Renal cortical epithelial cell (primary cell): ENCODE measurements around the gene YTHDF2. TPM values are rescaled to one million over a fixed set of nuclear protein-coding genes. Genes with fewer than 3 reads are reported as not detected.

Experiments used
- DNase-seq: peaks from one replicate; pipeline ENCODE4 v3.0.0-alpha.2; 2011; ENCODE audit warnings: low read depth
- total RNA-seq: library from RNA; depleted of rRNA; stranded (reverse); fragments of >200 nt; gene quantifications from 2 replicates; pipeline ENCODE4 v1.2.3, GENCODE V29; 2014

YTHDF2 gene
- total RNA-seq, 1 donor from 2014 or later, result 122 TPM

GRCh38 chr1:28801461-28801860, 64.7 kb downstream of the YTHDF2 start:
- DNase-seq, result no peak

- DNase-seq, result no peak
Observed at GRCh38 chr1:28803051-28803450, 66.3 kb downstream of the YTHDF2 start.

GRCh38 chr1:28803662-28804061, 66.9 kb downstream of the YTHDF2 start:
- DNase-seq, result no peak

GRCh38 chr1:28804071-28804470, 67.3 kb downstream of the YTHDF2 start:
- DNase-seq, result no peak

- no peak for DNase-seq
Observed at GRCh38 chr1:28807046-28807445, 70.3 kb downstream of the YTHDF2 start.

- DNase-seq, result no peak
Observed at GRCh38 chr1:28807986-28808385, 71.2 kb downstream of the YTHDF2 start.

- no peak for DNase-seq
Observed at GRCh38 chr1:28811369-28811765, 74.6 kb downstream of the YTHDF2 start.

- no peak for DNase-seq
Observed at GRCh38 chr1:28811766-28812668, 75.3 kb downstream of the YTHDF2 start, which contains the start of gene OPRD1. OPRD1 (plus strand) TSS chr1:28812170; CDS start chr1:28812384, 214 bp downstream.

GRCh38 chr1:28812669-28813468, 76.1 kb downstream of the YTHDF2 start:
- no peak for DNase-seq

- DNase-seq, result no peak
Observed at GRCh38 chr1:28813931-28814465, 77.3 kb downstream of the YTHDF2 start.

- no peak for DNase-seq
Observed at GRCh38 chr1:28815533-28816185, 78.9 kb downstream of the YTHDF2 start.

GRCh38 chr1:28817133-28817532, 80.4 kb downstream of the YTHDF2 start:
- no peak for DNase-seq

GRCh38 chr1:28819020-28819419, 82.3 kb downstream of the YTHDF2 start:
- DNase-seq, result no peak

Other genes with a start within 250 kb of the YTHDF2 start
- 64.5 and 87.0 TPM in 2 replicates for gene RCC1, start 230.9 kb upstream of the YTHDF2 start, total RNA-seq
- gene TRNAU1AP, start 183.9 kb upstream of the YTHDF2 start, total RNA-seq, result 24.7 and 46.9 TPM in 2 replicates
- gene RAB42, start 144.7 kb upstream of the YTHDF2 start, total RNA-seq, result 49.0 and 241 TPM in 2 replicates
- gene TAF12, start 93.9 kb upstream of the YTHDF2 start, total RNA-seq, result 29.2 and 46.7 TPM in 2 replicates
- gene RNU11, start 88.3 kb upstream of the YTHDF2 start, total RNA-seq, result not detected in 2 replicates
- gene GMEB1, start 68.2 kb upstream of the YTHDF2 start, total RNA-seq, result 8.7 and 12.9 TPM in 2 replicates
- gene OPRD1, start 75.2 kb downstream of the YTHDF2 start, total RNA-seq, result not detected in 2 replicates
- gene EPB41, start 177.6 kb downstream of the YTHDF2 start, total RNA-seq, result 18.8 and 22.5 TPM in 2 replicates